OCI-LY7 (cell line): Measurements from ENCODE around the gene SPTB. TPM values are rescaled to one million over a fixed set of nuclear protein-coding genes. Genes with fewer than 3 reads are reported as not detected.

Experiments used
- BruUV-seq: library from RNA; stranded (reverse); fragments of 400-500 nt; replicated peaks from 2 replicates; lab custom pipeline; 2021; lab: Mats Ljungman, UMichigan
- CTCF ChIA-PET: fragments of 300-600 bp; sonication (Branson Sonifier 250); formaldehyde crosslinking; loops from one replicate; lab custom pipeline; 2022; ENCODE audit warnings: antibody characterized with exemption; ENCODE audit not compliant: unreplicated experiment; lab: Charles Lee
- POLR2A ChIA-PET: fragments of 300-600 bp; sonication (Branson Sonifier 250); formaldehyde crosslinking; loops from one replicate; lab custom pipeline; 2022; ENCODE audit warnings: antibody characterized with exemption; lab: Charles Lee
- DNase-seq: peaks from one replicate; pipeline ENCODE4 v3.0.0-alpha.2; 2015; ENCODE audit warnings: low spot score
- H2AFZ ChIP-seq: fragments of 200-600 bp; sonication (generic), shearing (Covaris generic); 2 replicates; pipeline ENCODE4 v1.6.1; 2014; ENCODE audit warnings: mild to moderate bottlenecking, antibody characterized with exemption, low read length, moderate library complexity
- H3K27ac ChIP-seq: fragments of 200-600 bp; sonication (generic); 2 replicates; pipeline ENCODE4 v1.5.1; 2014; ENCODE audit warnings: mixed run types, low read depth, mild to moderate bottlenecking, moderate library complexity, low read length, inconsistent platforms; ENCODE audit not compliant: poor library complexity, severe bottlenecking
- H3K36me3 ChIP-seq: fragments of 200-600 bp; sonication (generic); 2 replicates; pipeline ENCODE4 v1.6.1; 2014; ENCODE audit warnings: mild to moderate bottlenecking, antibody characterized with exemption, low read length, moderate library complexity, mixed read lengths; ENCODE audit not compliant: insufficient read depth
- H3K4me1 ChIP-seq: fragments of 200-600 bp; sonication (generic); 2 replicates; pipeline ENCODE4 v1.5.1; 2014; ENCODE audit warnings: mild to moderate bottlenecking, low read length; ENCODE audit not compliant: insufficient read depth, poor library complexity, severe bottlenecking
- H3K4me2 ChIP-seq: fragments of 200-600 bp; sonication (generic); 2 replicates; pipeline ENCODE4 v1.6.1; 2014; ENCODE audit warnings: mild to moderate bottlenecking, low read length
- H3K4me3 ChIP-seq: fragments of 200-600 bp; sonication (generic); 2 replicates; pipeline ENCODE4 v1.5.1; 2014; ENCODE audit warnings: mild to moderate bottlenecking, low read depth, low read length; ENCODE audit not compliant: poor library complexity, severe bottlenecking
- H3K79me2 ChIP-seq: fragments of 200-600 bp; sonication (generic); 2 replicates; pipeline ENCODE4 v1.6.1; 2016; ENCODE audit warnings: low read depth, mild to moderate bottlenecking, low read length, moderate library complexity, mixed read lengths; ENCODE audit not compliant: insufficient read depth
- H3K9me2 ChIP-seq: fragments of 200-600 bp; sonication (generic); 2 replicates; pipeline ENCODE4 v1.6.1; 2016; ENCODE audit warnings: mild to moderate bottlenecking, low read length, mixed read lengths; ENCODE audit not compliant: insufficient read depth
- H3K9me3 ChIP-seq: fragments of 200-600 bp; sonication (generic); 2 replicates; pipeline ENCODE4 v1.6.1; 2014; ENCODE audit warnings: mild to moderate bottlenecking, mixed run types, low read length, mixed read lengths
- H4K20me1 ChIP-seq: fragments of 200-600 bp; sonication (generic); 2 replicates; pipeline ENCODE4 v1.6.1; 2014; ENCODE audit warnings: mild to moderate bottlenecking, antibody characterized with exemption, low read length, moderate library complexity, mixed read lengths; ENCODE audit not compliant: insufficient read depth
- EZH2phosphoT487 ChIP-seq: fragments of 200-600 bp; sonication (generic); IDR thresholded peaks from 2 replicates; pipeline ENCODE4 v1.6.1; 2018; ENCODE audit warnings: low read depth, borderline replicate concordance, mild to moderate bottlenecking, mixed run types, antibody characterized with exemption, low read length, moderate library complexity, mixed read lengths
- intact Hi-C: fragments of 100-400 bp; cut with micrococcal nuclease; formaldehyde crosslinking; loops from one replicate; pipeline ENCODE4 v1.10.0; 2022; ENCODE audit not compliant: unreplicated experiment
- total RNA-seq, 2 experiments: library from RNA; depleted of rRNA in 1 of 2; stranded (reverse); fragments of >200 nt in 1 of 2; shearing (Covaris generic) in 1 of 2; gene quantifications; 2 replicates each; pipeline ENCODE4 v1.2.3, GENCODE V29; 2014 to 2022
- TF ChIP-seq, protein P1 (sequence below): fragments of 200-600 bp; sonication (generic); conservative IDR thresholded peaks from 2 replicates; pipeline ENCODE4 v1.5.1; 2014; ENCODE audit warnings: mild to moderate bottlenecking, antibody characterized with exemption, low read length, moderate library complexity, mixed read lengths

SPTB gene
- total RNA-seq, 2 experiments from 2014 or later = not detected

DNA sequence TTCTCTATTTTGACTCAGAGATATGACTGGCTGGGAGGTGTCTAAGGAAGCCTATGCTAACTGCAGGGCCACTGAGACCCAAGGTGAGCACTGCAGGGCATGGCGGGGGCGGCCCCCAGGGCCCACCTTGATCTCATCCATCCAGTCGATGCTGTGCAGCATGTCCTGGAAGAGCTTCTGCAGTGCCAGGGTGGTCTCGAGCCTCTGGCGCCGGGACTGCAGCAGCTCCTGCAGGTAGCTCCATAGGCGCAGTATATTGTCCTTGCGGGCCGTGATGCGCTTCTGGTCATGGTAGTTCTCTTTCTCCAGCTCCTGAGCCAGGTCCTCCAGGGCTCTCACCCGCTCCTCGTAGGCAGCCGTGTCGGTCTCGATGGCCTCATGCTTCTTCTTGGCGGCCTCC lies 84.5 kb downstream of the SPTB start:
- Histone ChIP-seq H2AFZ (no peak overlapping the region), H3K4me3 (no peak overlapping the region), H3K4me2 (no peak overlapping the region), H3K9me2 (no peaks in the 10 kb centered on the region), H3K9me3 (no peaks in the 10 kb centered on the region), H3K36me3 (no peaks in the 10 kb centered on the region), H3K79me2 (no peaks in the 10 kb centered on the region), H3K27ac (no peak overlapping the region), H4K20me1 (no peaks in the 10 kb centered on the region), H3K4me1 (no peaks in the 10 kb centered on the region)
- ChIA-PET POLR2A (no interaction called here), CTCF (interaction anchor here (0.6 kb wide), 1 partner anchor 1649 kb away, joined by 4 read pairs; no protein-coding TSS in a partner anchor)
- no peak for TF ChIP-seq EZH2phosphoT487
- TF ChIP-seq, protein P1, sequence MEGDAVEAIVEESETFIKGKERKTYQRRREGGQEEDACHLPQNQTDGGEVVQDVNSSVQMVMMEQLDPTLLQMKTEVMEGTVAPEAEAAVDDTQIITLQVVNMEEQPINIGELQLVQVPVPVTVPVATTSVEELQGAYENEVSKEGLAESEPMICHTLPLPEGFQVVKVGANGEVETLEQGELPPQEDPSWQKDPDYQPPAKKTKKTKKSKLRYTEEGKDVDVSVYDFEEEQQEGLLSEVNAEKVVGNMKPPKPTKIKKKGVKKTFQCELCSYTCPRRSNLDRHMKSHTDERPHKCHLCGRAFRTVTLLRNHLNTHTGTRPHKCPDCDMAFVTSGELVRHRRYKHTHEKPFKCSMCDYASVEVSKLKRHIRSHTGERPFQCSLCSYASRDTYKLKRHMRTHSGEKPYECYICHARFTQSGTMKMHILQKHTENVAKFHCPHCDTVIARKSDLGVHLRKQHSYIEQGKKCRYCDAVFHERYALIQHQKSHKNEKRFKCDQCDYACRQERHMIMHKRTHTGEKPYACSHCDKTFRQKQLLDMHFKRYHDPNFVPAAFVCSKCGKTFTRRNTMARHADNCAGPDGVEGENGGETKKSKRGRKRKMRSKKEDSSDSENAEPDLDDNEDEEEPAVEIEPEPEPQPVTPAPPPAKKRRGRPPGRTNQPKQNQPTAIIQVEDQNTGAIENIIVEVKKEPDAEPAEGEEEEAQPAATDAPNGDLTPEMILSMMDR = no peak
- BruUV-seq = no TSS peak
- no peak for DNase-seq
- intact Hi-C loops = no loop called here

GRCh38 chr14:64792871-64793560 lies 86.7 kb downstream of the SPTB start:
- Histone ChIP-seq H4K20me1 (no peaks in the 10 kb centered on the region), H3K9me2 (no peaks in the 10 kb centered on the region), H3K4me1 (no peaks in the 10 kb centered on the region), H3K4me3 (no peak overlapping the region), H3K9me3 (no peaks in the 10 kb centered on the region), H3K4me2 (no peak overlapping the region), H3K36me3 (no peaks in the 10 kb centered on the region), H3K79me2 (no peaks in the 10 kb centered on the region), H3K27ac (no peak overlapping the region), H2AFZ (no peak overlapping the region)
- ChIA-PET CTCF (no interaction called here), POLR2A (no interaction called here)
- intact Hi-C loops = no loop called here
- no peak for TF ChIP-seq EZH2phosphoT487
- TF ChIP-seq, protein P1 = no peak
- no peak for DNase-seq
- no TSS peak for BruUV-seq

GRCh38 chr14:64792231-64792630 lies 87.5 kb downstream of the SPTB start:
- H4K20me1 ChIP-seq = no peaks in the 10 kb centered on the region
- POLR2A ChIA-PET = no interaction called here
- CTCF ChIA-PET = no interaction called here
- no peak overlapping the region for H3K27ac ChIP-seq
- no peak for DNase-seq
- no peaks in the 10 kb centered on the region for H3K4me1 ChIP-seq
- no peak overlapping the region for H3K4me3 ChIP-seq
- intact Hi-C loops = no loop called here
- no peak overlapping the region for H2AFZ ChIP-seq
- H3K79me2 ChIP-seq = no peaks in the 10 kb centered on the region
- H3K4me2 ChIP-seq = no peak overlapping the region
- no TSS peak for BruUV-seq
- no peaks in the 10 kb centered on the region for H3K36me3 ChIP-seq
- no peak for TF ChIP-seq EZH2phosphoT487
- TF ChIP-seq, protein P1 = no peak
- H3K9me3 ChIP-seq = no peaks in the 10 kb centered on the region
- no peaks in the 10 kb centered on the region for H3K9me2 ChIP-seq
